Naive B cell (primary cell): Measurements from ENCODE around the gene COPS8. TPM values are rescaled to one million over a fixed set of nuclear protein-coding genes. Genes with fewer than 3 reads are reported as not detected.

Experiments used
- ATAC-seq, 2 donors: fragments of 150-1000 bp; cut with Tn5 transposase; 2 replicates each; pipeline ENCODE4 v1.10.0; 2021; ENCODE audit warnings: low read depth in 2 of 2, mild to moderate bottlenecking in 2 of 2, moderate library complexity in 2 of 2
- DNase-seq: peaks from one replicate; pipeline ENCODE4 v3.0.0; 2022
- H3K27ac Mint-ChIP-seq, 6 donors: one replicate each; pipeline ENCODE4 v1.8.0; 2020 to 2022; ENCODE audit warnings: mild to moderate bottlenecking in 6 of 6, mixed read lengths in 6 of 6, moderate library complexity in 5 of 6, inconsistent platforms in 2 of 6
- H3K27me3 Mint-ChIP-seq, 3 donors: one replicate each; pipeline ENCODE4 v1.8.0; 2021 to 2022; ENCODE audit warnings: mixed read lengths in 3 of 3, mild to moderate bottlenecking in 1 of 3
- H3K36me3 Mint-ChIP-seq, 2 donors: one replicate each; pipeline ENCODE4 v1.8.0; 2020 to 2022; ENCODE audit warnings: mixed read lengths in 2 of 2, inconsistent platforms in 1 of 2, mild to moderate bottlenecking in 1 of 2
- H3K4me1 Mint-ChIP-seq, 3 donors: one replicate each; pipeline ENCODE4 v1.8.0; 2020 to 2022; ENCODE audit warnings: mixed read lengths in 3 of 3, inconsistent platforms in 1 of 3, mild to moderate bottlenecking in 1 of 3, moderate library complexity in 1 of 3
- H3K4me3 Mint-ChIP-seq, 8 donors: one replicate each; pipeline ENCODE4 v1.8.0; 2020 to 2022; ENCODE audit warnings: mild to moderate bottlenecking in 8 of 8, mixed read lengths in 8 of 8, moderate library complexity in 8 of 8, inconsistent platforms in 2 of 8
- H3K9me3 Mint-ChIP-seq, 7 donors: one replicate each; pipeline ENCODE4 v1.8.0; 2020 to 2022; ENCODE audit warnings: mixed read lengths in 7 of 7, mild to moderate bottlenecking in 5 of 7, inconsistent platforms in 2 of 7, moderate library complexity in 1 of 7
- polyA plus RNA-seq, 6 donors: library from polyadenylated mRNA; unstranded; fragments of 300-500 nt; fragmentation: Illumina TruSeq; gene quantifications; one replicate each; pipeline ENCODE4 v1.2.3, GENCODE V29; 2021; ENCODE audit warnings: low read depth in 6 of 6

Gene COPS8
- polyA plus RNA-seq, 6 donors from 2014 or later, result 39.3 to 67.1 (median 54.6) TPM

- Mint-ChIP-seq H3K9me3 (no peaks in the 10 kb centered on the region), H3K27ac (no peak overlapping the region), H3K4me3 (no peak overlapping the region), H3K27me3 (peaks cover 13 to 25% (median 21%) of the 10 kb centered on the region in 3 donors), H3K36me3 (no peaks in the 10 kb centered on the region), H3K4me1 (peaks cover 18 to 30% (median 22%) of the 10 kb centered on the region in 3 donors)
- no peak for ATAC-seq
- DNase-seq, result no peak
Measured at GRCh38 chr2:237057107-237057506, 28.6 kb upstream of the COPS8 start.

GRCh38 chr2:237057893-237058300 lies 27.8 kb upstream of the COPS8 start:
- peak overlapping the region in 3 of 8 donors; percentile 8 to 64 (median 34) for H3K4me3 Mint-ChIP-seq
- ATAC-seq, result peak; percentile 37 to 64
- peaks cover 18 to 30% (median 22%) of the 10 kb centered on the region in 3 donors for H3K4me1 Mint-ChIP-seq
- H3K9me3 Mint-ChIP-seq, result no peaks in the 10 kb centered on the region
- H3K27me3 Mint-ChIP-seq, result peaks cover 5 to 20% (median 15%) of the 10 kb centered on the region in 3 donors
- no peak overlapping the region for H3K27ac Mint-ChIP-seq
- H3K36me3 Mint-ChIP-seq, result no peaks in the 10 kb centered on the region
- DNase-seq, result no peak

- Mint-ChIP-seq H3K36me3 (no peaks in the 10 kb centered on the region), H3K27ac (peak overlapping the region in 1 of 6 donors; percentile 31), H3K4me3 (peak overlapping the region in 6 of 8 donors; percentile 6 to 65 (median 40)), H3K4me1 (peaks cover 18 to 30% (median 22%) of the 10 kb centered on the region in 3 donors), H3K27me3 (peaks cover 0 to 20% (median 11%) of the 10 kb centered on the region in 3 donors), H3K9me3 (no peaks in the 10 kb centered on the region)
- ATAC-seq (no peak), DNase-seq (no peak)
Measured at GRCh38 chr2:237058423-237058822, 27.3 kb upstream of the COPS8 start.

- no peaks in the 10 kb centered on the region for H3K36me3 Mint-ChIP-seq
- no peaks in the 10 kb centered on the region for H3K9me3 Mint-ChIP-seq
- peak overlapping the region in 4 of 6 donors; percentile 16 to 65 (median 40) for H3K27ac Mint-ChIP-seq
- DNase-seq (peak; percentile 6), ATAC-seq (peak; percentile 66 to 74)
- H3K4me1 Mint-ChIP-seq, result peaks cover 18 to 30% (median 22%) of the 10 kb centered on the region in 3 donors
- peak overlapping the region in 4 of 8 donors; percentile 13 to 64 (median 20) for H3K4me3 Mint-ChIP-seq
- H3K27me3 Mint-ChIP-seq, result peaks cover 0 to 14% (median 10%) of the 10 kb centered on the region in 3 donors
Measured at GRCh38 chr2:237059155-237059875, 26.4 kb upstream of the COPS8 start.

- no peak for ATAC-seq
- no peaks in the 10 kb centered on the region for H3K9me3 Mint-ChIP-seq
- H3K4me1 Mint-ChIP-seq, result peaks cover 18 to 30% (median 22%) of the 10 kb centered on the region in 3 donors
- H3K27ac Mint-ChIP-seq, result peak overlapping the region in 1 of 6 donors; percentile 53
- no peak for DNase-seq
- peak overlapping the region in 1 of 8 donors; percentile 61 for H3K4me3 Mint-ChIP-seq
- no peaks in the 10 kb centered on the region for H3K36me3 Mint-ChIP-seq
- H3K27me3 Mint-ChIP-seq, result peaks cover 0 to 11% (median 10%) of the 10 kb centered on the region in 3 donors
Measured at GRCh38 chr2:237060534-237061312, 25.0 kb upstream of the COPS8 start.

- peak overlapping the region in 1 of 8 donors; percentile 61 for H3K4me3 Mint-ChIP-seq
- no peak for ATAC-seq
- DNase-seq, result no peak
Measured at GRCh38 chr2:237061356-237061755, 24.3 kb upstream of the COPS8 start.

GRCh38 chr2:237062585-237062984 lies 23.1 kb upstream of the COPS8 start:
- Mint-ChIP-seq H3K4me3 (no peak overlapping the region), H3K4me1 (peaks cover 18 to 30% (median 22%) of the 10 kb centered on the region in 3 donors), H3K36me3 (no peaks in the 10 kb centered on the region), H3K27me3 (peaks cover 0 to 10% (median 8%) of the 10 kb centered on the region in 3 donors), H3K9me3 (no peaks in the 10 kb centered on the region), H3K27ac (no peak overlapping the region)
- no peak for DNase-seq
- no peak for ATAC-seq

More at GRCh38 chr2:237061356-237061755, 24.3 kb upstream of the COPS8 start:
- Mint-ChIP-seq H3K27me3 (peaks cover 0 to 11% (median 10%) of the 10 kb centered on the region in 3 donors), H3K9me3 (no peaks in the 10 kb centered on the region), H3K4me1 (peaks cover 18 to 30% (median 22%) of the 10 kb centered on the region in 3 donors), H3K36me3 (no peaks in the 10 kb centered on the region), H3K27ac (peak overlapping the region in 1 of 6 donors; percentile 47)

GRCh38 chr2:237064203-237065070 lies 21.3 kb upstream of the COPS8 start:
- Mint-ChIP-seq H3K36me3 (no peaks in the 10 kb centered on the region), H3K4me1 (peaks cover 1 to 12% (median 9%) of the 10 kb centered on the region in 3 donors), H3K27ac (no peak overlapping the region), H3K4me3 (no peak overlapping the region), H3K27me3 (peaks cover 0 to 17% (median 4%) of the 10 kb centered on the region in 3 donors), H3K9me3 (no peaks in the 10 kb centered on the region)
- DNase-seq (no peak), ATAC-seq (no peak)

GRCh38 chr2:237065071-237065377 lies 20.7 kb upstream of the COPS8 start:
- Mint-ChIP-seq H3K9me3 (no peaks in the 10 kb centered on the region), H3K4me1 (peaks cover 0 to 9% (median 6%) of the 10 kb centered on the region in 3 donors), H3K4me3 (no peak overlapping the region), H3K36me3 (no peaks in the 10 kb centered on the region), H3K27ac (no peak overlapping the region), H3K27me3 (peaks cover 0 to 17% (median 4%) of the 10 kb centered on the region in 3 donors)
- ATAC-seq, result no peak
- DNase-seq, result no peak

GRCh38 chr2:237066396-237066795 lies 19.3 kb upstream of the COPS8 start:
- ATAC-seq, result no peak
- H3K27me3 Mint-ChIP-seq, result peaks cover 0 to 7% (median 0%) of the 10 kb centered on the region in 3 donors

GRCh38 chr2:237068005-237068576 lies 17.6 kb upstream of the COPS8 start:
- ATAC-seq (no peak), DNase-seq (no peak)
- Mint-ChIP-seq H3K27me3 (peaks cover 0 to 7% (median 0%) of the 10 kb centered on the region in 3 donors), H3K9me3 (no peaks in the 10 kb centered on the region), H3K36me3 (no peaks in the 10 kb centered on the region), H3K27ac (no peak overlapping the region), H3K4me1 (no peaks in the 10 kb centered on the region), H3K4me3 (no peak overlapping the region)

More at GRCh38 chr2:237066396-237066795, 19.3 kb upstream of the COPS8 start:
- peaks cover 0 to under 1% (median 0%) of the 10 kb centered on the region in 3 donors for H3K4me1 Mint-ChIP-seq
- no peaks in the 10 kb centered on the region for H3K36me3 Mint-ChIP-seq
- H3K4me3 Mint-ChIP-seq, result no peak overlapping the region
- H3K27ac Mint-ChIP-seq, result no peak overlapping the region
- no peaks in the 10 kb centered on the region for H3K9me3 Mint-ChIP-seq
- DNase-seq, result no peak

- Mint-ChIP-seq H3K9me3 (no peaks in the 10 kb centered on the region), H3K27me3 (peaks cover 0 to 7% (median 0%) of the 10 kb centered on the region in 3 donors), H3K4me1 (no peaks in the 10 kb centered on the region), H3K4me3 (peak overlapping the region in 1 of 8 donors; percentile 42), H3K27ac (peak overlapping the region in 2 of 6 donors; percentile 28 to 52), H3K36me3 (no peaks in the 10 kb centered on the region)
- peak; percentile 58 for DNase-seq
- ATAC-seq, result no peak
Measured at GRCh38 chr2:237072067-237072931, 13.4 kb upstream of the COPS8 start.
